Pancreas (tissue), 10 donors: ENCODE measurements around the gene SH3YL1. TPM values are rescaled to one million over a fixed set of nuclear protein-coding genes. Genes with fewer than 3 reads are reported as not detected.

Source experiments
- ATAC-seq, 4 donors: fragments of 200-7000 bp; cut with Tn5 transposase; one replicate each; pipeline versions ENCODE4 v1.8.0 to v1.9.1; 2020; ENCODE audit warnings: mild to moderate bottlenecking in 4 of 4, moderate library complexity in 4 of 4
- DNase-seq, 6 donors: peaks; one replicate each; pipeline ENCODE4 v3.0.0-alpha.2; 2020
- FAIRE-seq: peaks from 2 replicates; lab custom pipeline; 2012; peaks lifted over from hg19 to GRCh38; lab: Jason Lieb, UNC
- H3K27ac ChIP-seq, 4 donors: fragments of 200-600 bp; sonication (generic); 1 replicate in 3 of 4; 2 replicates in 1 of 4; pipeline versions ENCODE4 v1.5.0 to v1.8.0; 2020
- H3K27me3 ChIP-seq, 4 donors: fragments of 200-600 bp; one replicate each; pipeline ENCODE4 v1.8.0; 2021
- H3K36me3 ChIP-seq, 3 donors: fragments of 200-600 bp; sonication (generic) in 1 of 3; one replicate each; pipeline versions ENCODE4 v1.5.0 to v1.8.0; 2020 to 2021
- H3K4me1 ChIP-seq, 3 donors: fragments of 200-600 bp; one replicate each; pipeline ENCODE4 v1.8.0; 2021
- H3K4me3 ChIP-seq, 4 donors: fragments of 200-600 bp; sonication (generic) in 2 of 4; one replicate each; pipeline versions ENCODE4 v1.5.0 to v1.8.0; 2020 to 2021
- H3K9me3 ChIP-seq, 4 donors: fragments of 200-600 bp; one replicate each; pipeline ENCODE4 v1.8.0; 2021
- WGBS, 2 donors: extraction: QIAGEN DNeasy Blood & Tissue Kit; methylation state at CpG; one replicate each; pipeline ENCODE4 v1.1.7; 2013; 5-methylcytosine and 5-hydroxymethylcytosine counted together
- intact Hi-C, 3 donors: fragments of 100-400 bp; cut with DNase I; formaldehyde crosslinking; loops; one replicate each; pipeline versions ENCODE4 v1.11.1 to v1.14.2; 2022
- polyA plus RNA-seq, 2 donors: library from polyadenylated mRNA; stranded (reverse); fragments of 200-250 nt; gene quantifications; one replicate each; pipeline ENCODE4 v1.2.3, GENCODE V29; 2013
- total RNA-seq, 6 donors: library from RNA; stranded (reverse); fragmentation: NEBNext Ultra II Directional in 4 of 6; extraction: Animal tissue kit (Norgen Biotek cat#: 25700) in 4 of 6; gene quantifications; one replicate each; pipeline versions ENCODE4 v1.2.1 to v1.2.4, GENCODE V29; 2021 to 2023
- TF ChIP-seq, protein P1 (sequence below), 4 donors: fragments of 200-600 bp; sonication (generic) in 3 of 4; IDR thresholded peaks; one replicate each; pipeline versions ENCODE4 v1.5.0 to v1.8.0; 2021; ENCODE audit warnings: antibody characterized with exemption in 4 of 4
- donor health status: healthy with polysubstance abuse.
- donor health status: DM: no; HTN: no; CAD: no; lungs with moderate emphysema.
- donor health status: DM: no; HTN: no; CAD: no.
- donor health status: control.
- donor health status: control.
- donor health status: Bipolar disorder and iron deficiency.
- donor health status: DM: yes; HTN: yes; CAD: no.
- donor health status: DM: no; HTN: no; CAD: no.
- donor health status: DM: no; HTN: no; CAD: no.
- donor health status: DM: yes; HTN: yes; CAD: no.

SH3YL1 gene
- total and polyA plus RNA-seq, 8 donors = 63.7 to 162 (median 119) TPM

DNA sequence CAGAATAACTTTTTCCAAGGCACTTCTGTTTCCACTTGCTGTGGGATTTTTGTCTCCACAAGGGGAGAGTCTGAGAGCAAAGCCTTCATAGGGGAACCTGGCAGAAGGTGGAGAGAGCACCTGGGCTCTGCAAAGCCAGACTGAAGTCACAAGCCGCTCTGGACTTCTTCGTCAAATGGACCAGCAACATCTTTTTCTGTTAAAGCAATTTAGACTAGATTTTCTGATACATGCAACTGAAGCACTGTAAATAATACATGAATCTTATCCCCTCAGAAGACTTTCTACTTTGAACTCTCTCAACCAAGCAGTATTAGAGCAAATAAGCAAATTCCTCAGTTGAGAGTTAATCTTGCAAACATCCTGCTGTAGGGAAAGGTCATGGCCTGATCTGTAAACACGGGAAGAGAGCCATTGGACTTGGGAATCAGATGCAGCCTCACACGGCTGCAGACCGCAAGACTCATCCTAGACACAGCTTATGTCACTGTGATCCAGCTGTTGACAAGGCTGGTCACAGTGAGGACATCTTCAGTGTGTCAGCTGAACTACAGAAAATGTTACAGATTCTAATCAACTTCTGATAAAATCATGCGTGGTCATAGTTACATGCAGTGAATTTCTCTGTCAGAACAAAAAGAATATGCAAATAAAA, 3.2 kb downstream of the SH3YL1 start:
- Histone ChIP-seq H3K4me1 (peaks cover 11 to 24% (median 19%) of the 10 kb centered on the region in 3 donors), H3K9me3 (no peaks in the 10 kb centered on the region), H3K27ac (peak overlapping the region in 1 of 4 donors; percentile 39), H3K36me3 (no peaks in the 10 kb centered on the region), H3K27me3 (no peaks in the 10 kb centered on the region), H3K4me3 (peak overlapping the region in 1 of 4 donors; percentile 84)
- ATAC-seq = no peak
- FAIRE-seq = no peak
- 19 to 33% methylated on average over 6 of the region's 6 CpGs for WGBS, 2 donors
- DNase-seq = no peak
- intact Hi-C loops = no loop called here
- TF ChIP-seq, protein P1, sequence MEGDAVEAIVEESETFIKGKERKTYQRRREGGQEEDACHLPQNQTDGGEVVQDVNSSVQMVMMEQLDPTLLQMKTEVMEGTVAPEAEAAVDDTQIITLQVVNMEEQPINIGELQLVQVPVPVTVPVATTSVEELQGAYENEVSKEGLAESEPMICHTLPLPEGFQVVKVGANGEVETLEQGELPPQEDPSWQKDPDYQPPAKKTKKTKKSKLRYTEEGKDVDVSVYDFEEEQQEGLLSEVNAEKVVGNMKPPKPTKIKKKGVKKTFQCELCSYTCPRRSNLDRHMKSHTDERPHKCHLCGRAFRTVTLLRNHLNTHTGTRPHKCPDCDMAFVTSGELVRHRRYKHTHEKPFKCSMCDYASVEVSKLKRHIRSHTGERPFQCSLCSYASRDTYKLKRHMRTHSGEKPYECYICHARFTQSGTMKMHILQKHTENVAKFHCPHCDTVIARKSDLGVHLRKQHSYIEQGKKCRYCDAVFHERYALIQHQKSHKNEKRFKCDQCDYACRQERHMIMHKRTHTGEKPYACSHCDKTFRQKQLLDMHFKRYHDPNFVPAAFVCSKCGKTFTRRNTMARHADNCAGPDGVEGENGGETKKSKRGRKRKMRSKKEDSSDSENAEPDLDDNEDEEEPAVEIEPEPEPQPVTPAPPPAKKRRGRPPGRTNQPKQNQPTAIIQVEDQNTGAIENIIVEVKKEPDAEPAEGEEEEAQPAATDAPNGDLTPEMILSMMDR (IDR thresholded peaks at IDR 0.05) = no peak

DNA sequence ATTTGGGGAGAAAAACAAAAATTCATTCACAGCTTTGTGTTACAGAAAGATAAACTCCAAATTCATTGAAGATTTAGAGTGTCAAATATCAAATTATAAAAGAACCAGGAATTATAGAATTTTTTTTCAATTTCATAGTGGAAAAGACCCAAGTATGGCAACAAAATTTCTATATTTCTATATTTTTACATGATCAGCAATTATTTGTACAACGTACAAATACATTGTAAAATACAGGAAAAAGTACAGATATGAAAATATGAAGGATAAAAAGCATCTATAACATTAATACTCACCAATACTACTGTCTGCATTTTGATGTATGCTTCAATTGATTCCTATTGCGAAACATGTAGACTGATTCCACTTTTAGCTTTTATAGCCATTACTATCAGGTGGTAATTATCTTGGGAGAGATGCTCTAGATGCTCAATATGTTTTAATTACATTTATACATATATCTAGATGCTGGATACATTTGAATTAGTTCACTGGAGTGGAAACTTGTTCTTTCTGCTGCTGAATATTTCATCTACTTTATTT, 4.0 kb downstream of the SH3YL1 start:
- FAIRE-seq (no peak), ATAC-seq (no peak), DNase-seq (no peak)
- H3K4me3 ChIP-seq = peak overlapping the region in 1 of 4 donors; percentile 84
- peaks cover 11 to 20% (median 16%) of the 10 kb centered on the region in 3 donors for H3K4me1 ChIP-seq
- H3K36me3 ChIP-seq = no peaks in the 10 kb centered on the region
- 91 to 99% methylated on average over 2 of the region's 2 CpGs for WGBS, 2 donors
- intact Hi-C loops = no loop called here
- TF ChIP-seq, protein P1 (IDR thresholded peaks at IDR 0.05) = no peak
- H3K9me3 ChIP-seq = no peaks in the 10 kb centered on the region
- no peaks in the 10 kb centered on the region for H3K27me3 ChIP-seq
- peak overlapping the region in 1 of 4 donors; percentile 39 for H3K27ac ChIP-seq

DNA sequence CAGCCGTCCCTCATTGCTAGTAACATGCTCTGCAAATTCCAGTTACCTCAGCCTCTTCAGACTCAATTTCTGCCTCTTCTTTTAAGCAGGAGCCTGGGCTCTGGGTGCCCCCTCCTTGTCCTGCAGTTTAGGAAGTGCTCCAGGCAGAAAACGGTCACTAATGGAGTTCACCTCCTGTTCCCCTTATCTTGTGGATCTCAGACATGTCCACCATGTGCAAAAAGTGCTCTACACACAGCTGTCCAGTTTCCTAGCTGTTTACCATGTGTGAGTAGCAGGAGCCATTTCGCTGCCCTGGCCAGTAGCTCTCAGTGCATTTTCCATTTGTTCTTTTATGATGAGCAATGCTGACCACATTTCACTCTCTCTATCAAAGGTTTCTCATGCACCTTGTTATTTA, 4.9 kb downstream of the SH3YL1 start:
- no peak for FAIRE-seq
- intact Hi-C loops = no loop called here

DNA sequence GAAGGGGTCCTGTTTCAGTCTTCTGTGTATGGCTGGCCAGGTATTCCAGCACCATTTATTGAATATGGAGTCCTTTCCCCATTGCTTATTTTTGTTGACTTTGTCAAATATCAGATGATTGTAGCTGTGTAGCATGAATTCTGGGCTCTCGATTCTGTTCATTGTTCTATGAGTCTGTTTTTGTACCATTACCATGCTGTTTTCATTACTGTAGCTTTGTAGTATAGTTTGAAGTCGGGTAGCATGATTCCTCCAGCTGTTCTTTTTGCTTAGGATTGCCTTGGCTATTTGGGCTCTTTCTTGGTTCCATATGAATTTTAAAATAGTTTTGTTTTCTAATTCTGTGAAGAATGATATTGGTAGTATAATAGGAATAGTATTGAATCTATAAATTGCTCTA, 6.0 kb downstream of the SH3YL1 start:
- WGBS, 2 donors = 97 to 98% methylated on average over 2 of the region's 2 CpGs
- no peak overlapping the region for H3K27ac ChIP-seq
- TF ChIP-seq, protein P1 (IDR thresholded peaks at IDR 0.05) = no peak
- H3K27me3 ChIP-seq = no peaks in the 10 kb centered on the region
- H3K36me3 ChIP-seq = no peaks in the 10 kb centered on the region
- no peak for FAIRE-seq
- intact Hi-C loops = no loop called here
- no peak for DNase-seq
- H3K4me1 ChIP-seq = peaks cover 11 to 20% (median 16%) of the 10 kb centered on the region in 3 donors
- H3K9me3 ChIP-seq = no peaks in the 10 kb centered on the region
- ATAC-seq = no peak
- no peak overlapping the region for H3K4me3 ChIP-seq

More for the DNA sequence above, 4.9 kb downstream of the SH3YL1 start:
- no peaks in the 10 kb centered on the region for H3K9me3 ChIP-seq
- H3K4me3 ChIP-seq = no peak overlapping the region
- peaks cover 11 to 20% (median 16%) of the 10 kb centered on the region in 3 donors for H3K4me1 ChIP-seq
- H3K27me3 ChIP-seq = no peaks in the 10 kb centered on the region
- TF ChIP-seq, protein P1 (IDR thresholded peaks at IDR 0.05) = no peak
- no peak for ATAC-seq
- WGBS, 2 donors = 82 to 84% methylated on average over 3 of the region's 3 CpGs
- DNase-seq = no peak
- no peaks in the 10 kb centered on the region for H3K36me3 ChIP-seq
- H3K27ac ChIP-seq = no peak overlapping the region

DNA sequence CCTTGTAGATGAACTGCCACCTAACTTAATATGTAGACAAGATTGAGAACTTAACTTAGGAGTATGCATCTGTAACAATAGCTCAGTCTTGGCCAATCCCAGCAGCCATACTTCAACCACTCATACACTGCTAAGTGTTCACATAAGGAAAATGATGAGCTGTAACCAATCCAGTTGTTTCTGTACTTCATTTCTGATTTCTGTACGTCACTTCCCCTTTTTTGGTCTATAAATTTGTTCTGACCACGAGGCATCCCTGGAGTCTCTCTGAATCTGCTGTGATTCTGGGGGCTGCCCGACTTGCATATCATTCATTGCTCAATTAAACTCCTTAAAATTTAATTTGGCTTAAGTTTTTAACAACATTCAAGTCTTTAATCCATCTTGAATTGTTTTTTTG, 6.4 kb downstream of the SH3YL1 start:
- intact Hi-C loops = no loop called here
- Histone ChIP-seq H3K27me3 (no peaks in the 10 kb centered on the region), H3K36me3 (no peaks in the 10 kb centered on the region), H3K9me3 (no peaks in the 10 kb centered on the region), H3K27ac (no peak overlapping the region), H3K4me3 (no peak overlapping the region), H3K4me1 (peaks cover 11 to 20% (median 16%) of the 10 kb centered on the region in 3 donors)
- 96% methylated on average over 3 of the region's 3 CpGs for WGBS, 2 donors
- DNase-seq (no peak), FAIRE-seq (no peak), ATAC-seq (no peak)
- TF ChIP-seq, protein P1 (IDR thresholded peaks at IDR 0.05) = no peak
